ENCODE results near the gene LRMDA.

DNA sequence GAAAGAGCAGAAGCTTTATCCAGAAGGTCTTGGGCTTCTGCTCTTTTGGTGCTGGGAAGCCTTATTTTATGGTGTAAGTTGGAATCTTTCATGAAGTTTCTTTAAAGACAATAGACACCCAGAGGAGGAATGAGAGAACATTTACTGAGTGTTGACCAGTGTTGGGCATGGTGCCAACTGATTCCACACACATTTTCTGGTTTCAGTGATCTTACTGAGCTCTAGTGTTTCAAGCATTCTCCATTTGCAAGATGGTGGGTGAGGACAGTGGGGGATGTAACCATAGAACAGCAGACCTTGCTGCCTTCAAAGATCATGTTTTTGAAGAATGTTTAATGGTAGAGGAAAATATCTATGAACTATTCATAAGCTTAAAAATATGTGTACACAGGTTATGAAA is 114.6 kb downstream of the LRMDA start:
- TF ChIP-seq, protein P1, sequence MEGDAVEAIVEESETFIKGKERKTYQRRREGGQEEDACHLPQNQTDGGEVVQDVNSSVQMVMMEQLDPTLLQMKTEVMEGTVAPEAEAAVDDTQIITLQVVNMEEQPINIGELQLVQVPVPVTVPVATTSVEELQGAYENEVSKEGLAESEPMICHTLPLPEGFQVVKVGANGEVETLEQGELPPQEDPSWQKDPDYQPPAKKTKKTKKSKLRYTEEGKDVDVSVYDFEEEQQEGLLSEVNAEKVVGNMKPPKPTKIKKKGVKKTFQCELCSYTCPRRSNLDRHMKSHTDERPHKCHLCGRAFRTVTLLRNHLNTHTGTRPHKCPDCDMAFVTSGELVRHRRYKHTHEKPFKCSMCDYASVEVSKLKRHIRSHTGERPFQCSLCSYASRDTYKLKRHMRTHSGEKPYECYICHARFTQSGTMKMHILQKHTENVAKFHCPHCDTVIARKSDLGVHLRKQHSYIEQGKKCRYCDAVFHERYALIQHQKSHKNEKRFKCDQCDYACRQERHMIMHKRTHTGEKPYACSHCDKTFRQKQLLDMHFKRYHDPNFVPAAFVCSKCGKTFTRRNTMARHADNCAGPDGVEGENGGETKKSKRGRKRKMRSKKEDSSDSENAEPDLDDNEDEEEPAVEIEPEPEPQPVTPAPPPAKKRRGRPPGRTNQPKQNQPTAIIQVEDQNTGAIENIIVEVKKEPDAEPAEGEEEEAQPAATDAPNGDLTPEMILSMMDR (IDR thresholded peaks at IDR 0.05), result no peak
- no peak for TF ChIP-seq POLR2AphosphoS5 (IDR thresholded peaks at IDR 0.05)
- TF ChIP-seq EP300 (IDR thresholded peaks at IDR 0.05), result no peak
- TF ChIP-seq POLR2A (IDR thresholded peaks at IDR 0.05), result no peak

Data from sigmoid colon (tissue), 4 donors.